ENCODE data around the gene ETV6.

DNA sequence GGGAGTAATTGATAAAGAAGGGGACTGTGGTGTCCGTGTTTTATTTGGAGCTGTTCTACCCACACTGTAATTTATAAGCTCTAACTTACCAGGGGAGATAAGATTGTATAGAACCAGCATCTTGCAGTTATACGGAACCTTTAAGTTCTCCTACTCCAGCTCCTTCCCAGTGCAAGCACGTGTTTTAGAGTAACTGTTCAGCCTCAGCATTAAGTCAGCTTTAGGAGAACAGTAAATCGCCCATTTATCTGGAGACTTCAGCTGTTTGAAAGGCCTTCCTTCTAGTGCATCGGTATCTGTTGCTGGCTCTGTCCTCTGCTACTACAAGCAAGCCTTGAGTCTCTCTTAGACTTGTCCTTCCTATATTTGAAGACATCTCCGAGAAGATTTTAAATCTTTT, 95.6 kb downstream of the ETV6 start:
- TF ChIP-seq EZH2 (IDR thresholded peaks at IDR 0.05; ENCODE audit: low read depth, low read length, severe bottlenecking) (no peak), POLR2AphosphoS5 (IDR thresholded peaks at IDR 0.05; ENCODE audit: low read depth, low read length) (no peak), SRF (IDR thresholded peaks at IDR 0.05; ENCODE audit: low read depth, low read length) (no peak), PHF8 (conservative IDR thresholded peaks at IDR 0.05; ENCODE audit: low read depth, low read length) (no peak), YY1 (IDR thresholded peaks at IDR 0.05; ENCODE audit: low read depth, low read length) (no peak)
- TF ChIP-seq, protein P1, sequence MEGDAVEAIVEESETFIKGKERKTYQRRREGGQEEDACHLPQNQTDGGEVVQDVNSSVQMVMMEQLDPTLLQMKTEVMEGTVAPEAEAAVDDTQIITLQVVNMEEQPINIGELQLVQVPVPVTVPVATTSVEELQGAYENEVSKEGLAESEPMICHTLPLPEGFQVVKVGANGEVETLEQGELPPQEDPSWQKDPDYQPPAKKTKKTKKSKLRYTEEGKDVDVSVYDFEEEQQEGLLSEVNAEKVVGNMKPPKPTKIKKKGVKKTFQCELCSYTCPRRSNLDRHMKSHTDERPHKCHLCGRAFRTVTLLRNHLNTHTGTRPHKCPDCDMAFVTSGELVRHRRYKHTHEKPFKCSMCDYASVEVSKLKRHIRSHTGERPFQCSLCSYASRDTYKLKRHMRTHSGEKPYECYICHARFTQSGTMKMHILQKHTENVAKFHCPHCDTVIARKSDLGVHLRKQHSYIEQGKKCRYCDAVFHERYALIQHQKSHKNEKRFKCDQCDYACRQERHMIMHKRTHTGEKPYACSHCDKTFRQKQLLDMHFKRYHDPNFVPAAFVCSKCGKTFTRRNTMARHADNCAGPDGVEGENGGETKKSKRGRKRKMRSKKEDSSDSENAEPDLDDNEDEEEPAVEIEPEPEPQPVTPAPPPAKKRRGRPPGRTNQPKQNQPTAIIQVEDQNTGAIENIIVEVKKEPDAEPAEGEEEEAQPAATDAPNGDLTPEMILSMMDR (IDR thresholded peaks at IDR 0.05; ENCODE audit: control extremely low read depth in 1 of 3, insufficient read depth in 1 of 3, low read depth in 1 of 3, low read length in 3 of 3) = no peak

Data from H1 (cell line).